Measurements from ENCODE around the gene TJP2.

Gene TJP2

DNA sequence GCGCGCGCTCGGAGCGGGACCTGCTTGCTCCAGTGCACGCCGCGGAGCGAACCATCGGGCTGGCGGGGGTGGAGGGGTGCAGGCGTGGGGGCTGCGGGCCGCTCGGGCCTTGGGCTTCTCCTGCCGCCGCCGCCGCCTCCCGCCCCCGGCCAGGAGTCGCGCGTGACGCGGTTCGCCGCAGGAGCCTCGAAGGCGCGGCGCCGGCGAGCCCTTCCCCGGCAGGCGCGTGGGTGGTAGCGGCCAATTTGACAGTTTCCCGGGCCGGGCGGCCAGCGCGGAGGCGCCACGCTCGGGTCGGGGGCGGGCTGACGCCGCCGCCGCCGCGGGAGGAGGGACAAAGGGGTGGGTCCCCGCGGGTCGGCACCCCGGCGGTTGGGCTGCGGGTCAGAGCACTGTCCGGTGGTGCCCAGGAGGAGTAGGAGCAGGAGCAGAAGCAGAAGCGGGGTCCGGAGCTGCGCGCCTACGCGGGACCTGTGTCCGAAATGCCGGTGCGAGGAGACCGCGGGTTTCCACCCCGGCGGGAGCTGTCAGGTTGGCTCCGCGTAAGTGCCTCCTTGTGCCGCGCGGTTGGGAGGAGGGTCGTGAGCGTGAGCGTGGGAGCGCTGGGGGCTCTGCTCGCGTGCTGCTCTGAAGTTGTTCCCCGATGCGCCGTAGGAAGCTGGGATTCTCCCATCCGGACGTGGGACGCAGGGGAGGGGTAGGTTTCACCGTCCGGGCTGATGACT lies at the start of gene TJP2:
Gene TJP2, plus strand, starts transcription at position 387 of the 725 bp plus-strand sequence. Its CDS starts 96 bp downstream, at position 483.
- TF ChIP-seq, protein P1, sequence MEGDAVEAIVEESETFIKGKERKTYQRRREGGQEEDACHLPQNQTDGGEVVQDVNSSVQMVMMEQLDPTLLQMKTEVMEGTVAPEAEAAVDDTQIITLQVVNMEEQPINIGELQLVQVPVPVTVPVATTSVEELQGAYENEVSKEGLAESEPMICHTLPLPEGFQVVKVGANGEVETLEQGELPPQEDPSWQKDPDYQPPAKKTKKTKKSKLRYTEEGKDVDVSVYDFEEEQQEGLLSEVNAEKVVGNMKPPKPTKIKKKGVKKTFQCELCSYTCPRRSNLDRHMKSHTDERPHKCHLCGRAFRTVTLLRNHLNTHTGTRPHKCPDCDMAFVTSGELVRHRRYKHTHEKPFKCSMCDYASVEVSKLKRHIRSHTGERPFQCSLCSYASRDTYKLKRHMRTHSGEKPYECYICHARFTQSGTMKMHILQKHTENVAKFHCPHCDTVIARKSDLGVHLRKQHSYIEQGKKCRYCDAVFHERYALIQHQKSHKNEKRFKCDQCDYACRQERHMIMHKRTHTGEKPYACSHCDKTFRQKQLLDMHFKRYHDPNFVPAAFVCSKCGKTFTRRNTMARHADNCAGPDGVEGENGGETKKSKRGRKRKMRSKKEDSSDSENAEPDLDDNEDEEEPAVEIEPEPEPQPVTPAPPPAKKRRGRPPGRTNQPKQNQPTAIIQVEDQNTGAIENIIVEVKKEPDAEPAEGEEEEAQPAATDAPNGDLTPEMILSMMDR (IDR thresholded peaks at IDR 0.05; ENCODE audit: control extremely low read depth, extremely low read depth, low read depth, missing control alignments), result no peak
- ChIA-PET CTCF (interaction anchor here (1.5 to 2.7 kb wide), 2 partner anchors 18 to 606 kb away, joined by 5 to 15 read pairs; no protein-coding TSS in a partner anchor), POLR2A (no interaction called here)
- DNase-seq (ENCODE audit: extremely low spot score), result peak; percentile 71

DNA sequence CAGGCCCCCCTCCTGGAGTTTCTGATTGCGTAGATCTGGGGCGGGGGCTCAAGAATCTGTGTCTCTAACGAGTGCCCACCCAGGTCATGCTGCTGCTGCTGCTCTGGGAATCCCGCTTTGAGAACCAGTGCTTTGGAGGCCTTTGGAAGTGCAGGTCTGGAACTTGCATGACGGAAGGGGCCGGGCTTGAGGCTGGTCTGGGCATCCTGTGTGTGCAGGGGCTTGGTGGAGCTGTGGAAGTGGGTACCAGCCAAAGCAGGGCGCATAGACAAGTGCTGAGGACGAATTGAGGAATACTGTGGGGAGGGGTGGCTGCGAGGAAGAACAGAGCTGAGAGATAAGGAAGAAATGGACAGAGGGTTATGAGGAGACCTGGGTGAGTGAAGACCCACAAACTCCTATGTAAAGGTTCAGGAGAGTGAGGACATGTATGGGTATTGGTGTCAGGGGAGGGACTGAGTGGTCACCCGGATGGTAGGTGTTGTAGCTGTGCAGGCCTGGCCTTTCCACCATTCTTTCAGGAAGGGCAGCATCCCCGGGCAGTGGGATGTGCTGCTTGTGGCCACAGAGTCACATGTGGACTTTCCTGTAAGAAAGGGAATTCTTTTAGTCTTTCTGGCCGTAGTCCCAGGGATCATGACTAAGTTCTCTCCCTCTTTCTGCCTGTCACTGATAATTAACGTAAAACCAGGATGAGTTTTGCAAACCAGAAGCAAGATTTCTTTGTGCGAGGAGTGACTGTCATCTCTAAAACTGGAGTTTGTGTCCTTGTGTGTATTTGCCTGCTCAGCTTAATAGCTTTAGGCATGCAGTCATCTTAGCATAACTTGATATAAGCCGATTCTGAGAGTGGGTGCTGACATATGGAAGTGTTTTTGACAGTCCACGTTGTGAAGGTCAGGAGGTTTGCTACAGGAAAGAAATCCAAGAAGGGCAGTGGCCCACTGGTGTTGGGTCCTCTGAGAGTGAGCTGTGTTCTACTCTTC lies 43.3 kb upstream of the TJP2 start:
- ChIA-PET CTCF (interaction anchor here (0.9 to 1.6 kb wide), 3 partner anchors 10 to 62 kb away, joined by 3 read pairs; no protein-coding TSS in a partner anchor), POLR2A (interaction anchor here (0.6 kb wide), 1 partner anchor 84 kb away, joined by 3 read pairs; no protein-coding TSS in a partner anchor)
- no peak for DNase-seq (ENCODE audit: extremely low spot score)
- TF ChIP-seq, protein P1 (IDR thresholded peaks at IDR 0.05; ENCODE audit: control extremely low read depth, extremely low read depth, low read depth, missing control alignments), result no peak

DNA sequence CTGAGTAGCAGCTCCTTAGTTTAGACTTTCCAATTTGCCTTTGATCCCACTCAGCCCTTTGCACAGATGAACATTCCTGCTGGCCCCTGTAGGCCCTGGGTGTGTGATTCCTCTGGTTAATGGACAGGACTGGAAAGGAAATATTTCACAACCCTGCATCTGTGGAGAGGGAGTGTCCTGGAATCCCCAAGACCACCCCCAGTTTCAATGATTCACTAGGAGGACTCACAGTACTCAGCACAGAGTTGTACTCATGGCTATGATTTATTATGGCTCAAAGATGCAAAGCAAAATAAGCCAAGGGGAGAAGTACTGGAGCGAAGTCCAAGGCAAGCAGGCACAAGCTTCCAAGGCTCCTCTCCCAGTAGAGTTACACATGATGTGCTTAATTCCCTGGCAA lies 42.4 kb upstream of the TJP2 start:
- DNase-seq (ENCODE audit: extremely low spot score), result no peak
- TF ChIP-seq, protein P1 (IDR thresholded peaks at IDR 0.05; ENCODE audit: control extremely low read depth, extremely low read depth, low read depth, missing control alignments), result no peak
- ChIA-PET POLR2A (no interaction called here), CTCF (interaction anchor here (0.9 to 1.2 kb wide), 4 partner anchors 11 to 27 kb away, joined by 3 read pairs; no protein-coding TSS in a partner anchor)

- POLR2A ChIA-PET, result no interaction called here
- TF ChIP-seq, protein P1 (IDR thresholded peaks at IDR 0.05; ENCODE audit: control extremely low read depth, extremely low read depth, low read depth, missing control alignments), result no peak
- DNase-seq (ENCODE audit: extremely low spot score), result no peak
- CTCF ChIA-PET, result interaction anchor here (1.0 to 1.1 kb wide), 2 partner anchors 20 to 27 kb away, joined by 3 read pairs; no protein-coding TSS in a partner anchor
These were observed 41.7 kb upstream of the TJP2 start for GRCh38 chr9:69132361-69132760.

GRCh38 chr9:69134412-69134811 lies 39.7 kb upstream of the TJP2 start:
- no peak for DNase-seq (ENCODE audit: extremely low spot score)
- POLR2A ChIA-PET, result interaction anchor here (0.5 kb wide), 1 partner anchor 45 kb away, joined by 3 read pairs; no protein-coding TSS in a partner anchor
- CTCF ChIA-PET, result interaction anchor here (1.0 kb wide), 1 partner anchor 12 kb away, joined by 5 read pairs; no protein-coding TSS in a partner anchor
- TF ChIP-seq, protein P1 (IDR thresholded peaks at IDR 0.05; ENCODE audit: control extremely low read depth, extremely low read depth, low read depth, missing control alignments), result no peak

GRCh38 chr9:69136185-69136584 lies 37.9 kb upstream of the TJP2 start:
- TF ChIP-seq, protein P1 (IDR thresholded peaks at IDR 0.05; ENCODE audit: control extremely low read depth, extremely low read depth, low read depth, missing control alignments), result no peak
- ChIA-PET POLR2A (no interaction called here), CTCF (interaction anchor here (0.8 to 1.3 kb wide), 4 partner anchors 8 to 88 kb away, joined by 3 read pairs; no protein-coding TSS in a partner anchor)
- DNase-seq (ENCODE audit: extremely low spot score), result no peak

Data from GM10248 (cell line).